HG02981 (cell line): ENCODE results near the gene GFRA1.
"Not testable (repeated sequence)": the region's sequence is repeated elsewhere in the genome, so short reads cannot be mapped to it uniquely, and the experiment has no call there.

Source experiments
- ATAC-seq: cut with Tn5 transposase; IDR thresholded peaks from one replicate; pipeline ENCODE4 v1.9.1; 2021; ENCODE audit warnings: mild to moderate bottlenecking, moderate library complexity; ENCODE audit not compliant: unreplicated experiment

The GFRA1 gene

DNA sequence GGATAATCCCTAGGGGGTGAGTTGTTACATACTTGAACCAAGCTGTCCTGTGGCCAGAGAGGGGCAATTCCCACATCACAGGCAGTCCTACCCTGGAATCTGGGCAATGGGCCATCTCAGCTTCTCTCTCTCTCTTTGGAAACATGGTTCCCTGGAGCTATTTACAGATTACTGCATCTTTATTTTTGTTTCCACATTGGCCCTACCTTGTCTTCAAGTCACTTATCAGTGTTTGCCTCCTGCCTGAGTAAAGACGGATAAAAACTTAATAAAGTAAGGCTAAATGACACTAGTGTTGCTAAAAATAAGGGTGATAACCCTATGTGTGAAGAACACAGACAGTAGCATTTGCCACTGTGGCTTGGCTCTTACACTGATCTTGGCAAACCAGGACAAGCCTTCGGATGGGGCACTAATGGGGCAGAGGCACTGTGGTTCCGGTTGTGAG, 228.2 kb downstream of the GFRA1 start:
- ATAC-seq: no peak

DNA sequence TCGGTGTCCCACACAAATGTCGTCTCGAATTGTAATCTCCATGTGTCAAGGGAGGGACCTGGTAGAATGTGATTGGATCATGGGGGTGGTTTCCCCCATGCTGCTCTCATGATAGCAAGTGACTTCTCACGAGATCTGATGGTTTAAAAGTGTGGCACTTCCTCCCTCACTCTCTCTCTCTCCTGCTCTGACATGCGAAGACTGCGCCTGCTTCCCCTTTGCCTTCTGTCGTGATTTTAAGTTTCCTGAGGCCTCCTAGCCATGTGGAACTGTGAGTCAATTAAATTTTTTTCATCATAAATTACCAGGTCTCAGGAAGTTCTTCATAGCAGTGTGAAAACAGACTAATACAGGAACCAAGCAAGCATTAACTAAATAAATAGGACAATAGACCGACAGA, 229.1 kb downstream of the GFRA1 start:
- ATAC-seq: no peak

DNA sequence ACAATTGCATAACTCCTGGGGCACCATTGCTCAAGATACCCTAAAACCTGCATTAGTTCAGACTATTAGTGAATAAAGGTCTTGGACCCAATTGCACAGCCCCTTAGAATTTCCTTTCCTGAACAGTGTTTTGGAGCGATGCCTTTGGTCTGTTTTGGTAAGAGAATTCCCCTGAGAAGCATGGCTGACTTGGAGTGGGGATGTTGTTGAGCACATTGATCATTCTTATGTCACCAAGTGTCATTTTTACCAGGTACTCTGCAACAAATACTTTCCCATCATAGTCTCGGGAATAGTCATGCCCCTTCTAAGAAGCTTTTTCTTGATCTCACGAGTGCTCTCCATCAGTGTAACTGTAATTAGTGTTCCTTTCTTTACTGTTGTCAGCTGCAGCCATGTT, 229.7 kb downstream of the GFRA1 start:
- no peak for ATAC-seq

DNA sequence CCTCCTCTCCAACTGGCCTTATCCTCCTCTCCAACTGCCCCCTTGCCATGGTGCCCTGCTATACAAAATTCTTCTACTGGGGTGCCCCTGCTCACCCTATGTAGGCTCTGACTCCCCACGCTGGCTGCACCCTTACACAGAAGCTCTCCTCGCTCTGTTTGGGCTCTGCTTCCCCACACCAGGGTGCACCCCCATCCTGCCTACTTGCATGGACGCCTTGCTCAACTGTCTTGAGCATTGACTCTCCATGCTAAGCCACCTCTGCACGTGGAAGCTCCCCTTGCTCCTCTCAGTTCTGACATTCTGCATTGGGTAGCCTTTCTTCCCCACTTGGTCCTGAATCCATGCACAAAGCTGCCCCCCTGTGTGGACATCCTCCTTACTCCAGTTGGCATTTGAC, 231.1 kb downstream of the GFRA1 start:
- no peak for ATAC-seq

DNA sequence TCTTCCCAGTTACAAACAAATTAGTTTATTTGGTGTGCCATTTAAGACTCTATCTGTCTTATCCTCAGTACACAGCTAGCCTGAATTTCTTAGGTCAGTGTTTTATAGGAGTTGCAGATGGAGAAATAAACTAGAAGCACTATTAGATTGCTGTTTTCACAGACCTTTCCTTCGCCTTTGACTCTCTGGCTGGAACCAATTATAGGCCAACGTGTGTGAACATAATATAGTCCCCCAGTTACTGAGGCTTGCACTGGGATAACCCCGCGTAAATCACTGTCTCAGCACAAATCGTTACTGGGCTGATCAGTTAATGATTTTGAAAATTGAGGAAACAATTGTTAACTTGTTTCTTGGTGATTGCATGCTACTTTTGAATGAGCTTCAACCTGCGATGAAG, 233.4 kb downstream of the GFRA1 start:
- ATAC-seq: no peak

DNA sequence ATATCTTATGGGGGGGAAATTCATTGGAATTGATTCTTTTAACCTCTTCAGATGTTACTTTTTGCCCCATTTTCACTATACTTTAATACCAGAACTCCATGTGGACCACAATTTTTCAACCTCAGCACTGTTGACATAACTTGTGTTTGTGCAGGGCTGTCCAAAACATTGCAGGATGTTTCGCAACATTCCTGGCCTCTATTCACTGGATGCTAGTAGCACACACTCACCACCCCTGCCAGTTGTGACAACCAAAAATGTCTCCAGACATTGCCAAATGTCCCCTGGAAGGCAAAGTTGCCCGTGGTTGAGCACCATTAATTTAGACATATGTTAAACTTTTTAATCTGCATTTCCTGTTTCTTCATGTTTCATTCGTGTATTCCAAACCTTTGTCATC, 234.7 kb downstream of the GFRA1 start:
- ATAC-seq: no peak

DNA sequence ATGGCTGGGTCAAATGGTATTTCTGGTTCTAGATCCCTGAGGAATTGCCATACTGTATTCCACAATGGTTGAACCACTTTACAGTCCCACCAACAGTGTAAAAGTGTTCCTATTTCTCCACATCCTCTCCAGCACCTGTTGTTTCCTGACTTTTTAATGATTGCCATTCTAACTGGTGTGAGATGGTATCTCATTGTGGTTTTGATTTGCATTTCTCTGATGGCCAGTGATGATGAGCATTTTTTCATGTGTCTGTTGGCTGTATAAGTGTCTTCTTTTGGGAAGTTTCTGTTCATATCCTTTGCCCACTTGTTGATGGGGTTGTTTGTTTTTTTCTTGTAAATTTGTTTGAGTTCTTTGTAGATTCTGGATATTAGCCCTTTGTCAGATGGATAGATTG, 237.6 kb downstream of the GFRA1 start:
- not testable (repeated sequence) for ATAC-seq

DNA sequence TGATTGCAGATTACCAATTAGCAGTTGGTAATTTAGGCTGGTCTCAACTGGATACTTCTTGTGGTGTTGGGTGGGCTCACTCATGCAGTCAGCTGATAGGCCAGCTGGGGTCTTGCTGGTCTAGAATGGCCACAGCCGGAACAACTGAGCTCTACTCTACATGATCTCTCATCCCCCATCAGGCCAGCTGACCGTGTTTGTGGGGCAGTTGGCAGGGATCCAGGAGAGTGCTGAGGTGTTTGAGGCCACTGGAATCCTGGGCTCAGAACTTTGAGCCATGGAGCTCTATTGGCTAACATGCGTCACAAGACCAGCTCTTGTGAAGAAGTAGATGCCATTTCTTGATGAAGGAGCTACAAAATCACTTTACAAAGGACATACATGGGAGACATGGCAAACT, 242.4 kb downstream of the GFRA1 start:
- ATAC-seq: no peak

DNA sequence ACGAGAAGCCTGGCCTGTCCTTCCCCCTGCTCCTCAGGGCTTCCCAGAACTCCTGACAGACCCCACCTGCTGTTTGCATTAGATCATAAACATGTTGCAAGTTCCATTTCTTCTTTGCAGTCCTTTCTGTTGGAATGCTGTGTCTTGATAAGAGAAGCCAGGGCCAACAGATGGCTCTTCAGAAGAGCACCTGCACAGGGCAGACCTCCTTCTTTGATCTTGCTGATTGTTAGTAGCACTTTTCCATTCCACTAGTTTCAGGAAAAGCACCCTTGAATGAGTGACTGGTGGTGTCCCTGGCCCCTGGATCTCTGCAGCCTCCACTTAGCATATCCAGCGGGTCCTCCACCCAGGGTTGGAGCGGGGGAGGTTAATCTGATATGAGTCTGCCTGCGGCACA, 243.2 kb downstream of the GFRA1 start:
- ATAC-seq: no peak

DNA sequence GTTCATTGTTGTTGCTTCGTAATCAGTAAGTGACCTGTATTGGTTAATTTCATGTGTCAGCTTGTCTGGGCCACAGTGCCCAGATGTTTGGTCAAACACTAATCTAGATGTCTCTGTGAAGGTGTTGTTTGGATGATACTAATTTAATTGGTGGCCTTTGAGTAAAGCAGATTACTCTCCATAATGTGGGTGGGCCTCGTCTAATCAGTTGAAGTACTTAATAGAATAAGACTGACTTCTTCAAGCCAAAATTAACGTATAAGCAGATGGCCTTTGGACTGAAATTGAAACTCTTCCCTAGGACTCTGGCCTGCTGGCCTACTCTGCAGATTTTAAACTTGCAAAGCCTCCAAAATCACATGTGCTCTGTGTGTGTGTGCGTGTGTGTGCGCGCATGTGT, 245.7 kb downstream of the GFRA1 start:
- no peak for ATAC-seq

DNA sequence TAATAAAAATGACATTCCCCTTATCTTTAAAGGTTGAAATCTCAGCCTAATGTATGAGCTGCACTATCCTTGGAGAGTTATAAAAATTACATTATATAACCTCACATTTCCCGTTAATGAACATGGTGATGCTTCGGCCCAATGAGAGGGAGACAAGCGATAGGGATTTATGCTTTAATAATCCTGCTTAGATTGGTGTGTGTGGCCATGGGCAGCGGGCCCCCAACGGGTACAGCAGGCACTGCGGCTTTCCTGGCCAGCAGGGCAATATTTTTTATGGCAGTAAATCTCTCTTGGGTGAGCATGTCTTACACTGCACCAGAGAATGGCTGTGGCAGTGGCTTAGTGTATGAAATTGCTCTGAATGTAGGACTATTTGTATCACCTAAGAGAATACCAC, 246.3 kb downstream of the GFRA1 start:
- ATAC-seq: no peak

DNA sequence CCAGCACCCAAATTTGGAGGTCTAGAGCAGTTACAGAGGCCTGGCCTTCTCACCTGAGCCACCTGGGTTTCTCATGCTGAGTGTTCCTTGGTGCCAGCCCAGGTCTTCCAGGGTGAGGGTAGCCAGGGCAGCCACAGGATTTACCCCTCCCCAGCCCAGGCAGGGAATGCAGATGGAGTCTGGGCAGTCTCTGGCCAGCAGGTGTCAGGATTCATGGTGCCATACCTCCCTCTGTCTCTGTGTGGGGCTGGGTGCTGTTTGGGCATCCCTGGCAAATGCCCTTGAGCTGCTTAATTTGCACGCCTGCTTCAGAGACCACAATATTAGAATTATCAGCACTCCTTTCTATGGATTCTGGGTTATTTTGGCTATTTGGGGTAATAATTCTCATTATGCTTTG, 246.7 kb downstream of the GFRA1 start:
- ATAC-seq: no peak

DNA sequence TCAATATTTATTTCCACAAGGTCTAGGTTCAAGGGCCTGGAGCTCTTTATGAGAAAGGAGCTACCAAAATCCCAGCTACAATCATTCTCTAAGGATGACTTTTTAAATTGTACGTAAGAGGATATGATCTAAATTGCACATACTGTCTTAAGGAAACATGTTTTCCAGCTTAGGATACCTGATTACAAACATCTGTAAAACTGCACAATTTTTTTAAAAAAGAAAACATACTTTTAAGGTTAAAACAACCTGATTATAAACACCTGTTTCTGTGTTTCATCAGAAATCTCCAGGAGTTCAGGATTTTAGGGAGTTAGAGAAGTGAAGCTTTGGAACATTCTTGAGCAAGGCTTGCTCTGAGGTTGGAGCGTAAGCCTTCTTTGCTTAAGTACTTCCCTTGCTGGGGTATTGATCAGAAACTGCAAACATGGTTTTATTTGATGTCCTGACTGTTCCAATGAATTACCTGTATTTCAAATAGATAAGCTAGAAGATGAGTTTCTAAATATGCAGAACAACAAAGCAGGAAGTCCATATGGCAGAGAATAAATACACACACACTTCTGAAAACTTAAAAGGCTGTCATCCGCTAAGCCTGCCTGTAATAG, 248.6 kb downstream of the GFRA1 start:
- ATAC-seq: no peak

DNA sequence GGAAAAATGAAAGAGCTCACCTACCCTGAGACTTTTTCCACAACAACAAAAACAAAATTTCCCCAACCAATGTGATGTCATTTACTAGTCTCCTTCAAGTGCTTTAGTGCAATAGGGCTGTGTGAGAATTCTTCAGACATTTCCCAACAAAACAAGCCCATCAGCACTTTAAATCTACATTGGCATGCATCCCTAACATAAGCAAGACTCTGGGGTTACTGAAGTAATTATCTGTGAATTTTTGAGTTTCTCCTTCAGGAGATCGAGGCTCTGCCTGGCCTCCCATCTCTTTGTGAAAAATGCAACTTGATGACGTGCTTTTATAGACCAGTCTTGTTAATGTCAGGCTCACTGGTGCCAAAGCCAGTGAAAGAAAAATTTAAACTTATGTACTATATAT, 255.6 kb downstream of the GFRA1 start:
- no peak for ATAC-seq

DNA sequence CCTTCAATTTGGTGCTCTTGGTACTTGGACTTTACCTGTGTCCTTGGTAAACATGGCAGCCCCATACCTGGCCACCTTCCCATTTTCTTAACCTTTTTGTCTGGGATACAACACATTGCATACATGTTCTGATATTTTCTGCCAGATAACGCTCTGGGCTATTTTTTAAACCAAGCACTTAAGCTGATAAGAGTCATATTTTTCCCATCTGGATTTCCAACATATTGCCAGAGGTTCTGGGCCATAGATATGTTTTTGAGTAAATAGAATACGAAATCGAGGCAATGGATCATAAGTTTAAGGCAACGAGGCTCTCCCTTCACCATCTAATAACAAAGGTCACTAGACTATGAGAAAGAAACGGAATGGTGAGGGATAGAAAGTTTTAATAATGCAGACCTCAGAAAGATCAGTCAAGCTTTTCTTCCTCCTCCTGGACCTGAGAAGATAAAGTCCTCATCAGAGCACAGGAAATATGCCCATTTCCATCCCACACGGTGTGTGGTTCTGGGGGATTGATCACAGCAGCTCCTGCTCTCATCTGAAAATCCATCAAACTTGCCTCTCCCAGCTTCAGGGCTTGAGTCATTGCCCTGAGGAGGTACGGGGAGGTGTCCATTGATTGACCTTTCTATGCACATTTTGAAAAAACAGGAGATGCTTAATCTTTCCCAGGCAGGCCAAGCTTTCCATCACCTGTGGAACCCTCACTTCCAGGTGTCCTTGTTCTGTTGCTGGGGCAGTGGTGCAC, 257.2 kb downstream of the GFRA1 start:
- ATAC-seq: no peak

DNA sequence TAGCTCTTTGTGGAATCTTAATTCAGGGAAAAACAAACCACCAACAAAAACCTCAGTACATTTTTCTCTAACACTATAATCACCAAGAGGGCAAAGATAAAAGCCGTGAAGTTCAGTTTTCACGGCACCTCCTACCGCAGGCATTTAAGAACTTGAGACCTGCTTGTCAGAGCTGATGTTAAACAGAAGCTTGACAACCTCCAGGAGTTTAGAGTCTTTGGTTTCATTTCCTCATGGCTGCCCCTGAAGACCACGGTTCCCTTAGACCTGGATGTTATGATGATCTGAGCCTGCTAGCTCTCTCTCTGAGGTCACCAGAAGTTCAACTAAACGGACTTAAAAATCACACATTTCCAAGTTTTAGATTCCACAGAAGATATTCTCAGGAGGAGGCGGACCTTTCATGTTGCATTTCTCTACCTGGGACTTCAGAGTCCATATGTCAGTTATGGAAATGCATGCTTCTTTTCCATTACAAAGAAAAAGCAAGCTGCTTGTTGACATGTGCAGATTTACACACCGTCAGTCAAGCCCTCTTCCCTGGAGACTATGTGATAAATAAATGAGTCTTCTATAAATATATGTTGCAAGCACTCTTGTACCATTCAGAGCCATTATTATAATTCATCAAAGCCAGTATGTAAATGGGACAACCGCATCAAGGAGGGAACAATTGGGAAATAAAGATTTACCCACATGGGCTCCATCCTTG, 258.0 kb downstream of the GFRA1 start:
- ATAC-seq: no peak

DNA sequence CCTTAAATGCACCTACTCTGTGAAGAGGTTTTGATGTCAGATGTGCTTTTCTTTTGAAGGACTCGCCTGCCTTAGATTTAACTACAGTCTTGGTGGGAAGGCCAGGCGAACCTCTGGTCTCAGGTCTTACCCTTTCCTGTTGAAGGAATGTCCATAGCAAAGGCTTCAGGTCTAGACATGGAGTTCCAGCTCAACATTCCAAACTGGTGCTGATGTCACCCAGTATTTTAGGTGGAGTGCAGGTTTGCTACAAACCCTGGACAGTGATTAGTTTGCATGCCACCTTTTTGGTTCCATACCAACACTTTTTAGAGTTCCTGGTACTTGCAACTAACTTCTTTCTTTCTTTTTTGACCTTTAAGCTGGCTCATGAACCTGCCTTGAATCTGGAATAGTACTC, 258.7 kb downstream of the GFRA1 start:
- no peak for ATAC-seq

DNA sequence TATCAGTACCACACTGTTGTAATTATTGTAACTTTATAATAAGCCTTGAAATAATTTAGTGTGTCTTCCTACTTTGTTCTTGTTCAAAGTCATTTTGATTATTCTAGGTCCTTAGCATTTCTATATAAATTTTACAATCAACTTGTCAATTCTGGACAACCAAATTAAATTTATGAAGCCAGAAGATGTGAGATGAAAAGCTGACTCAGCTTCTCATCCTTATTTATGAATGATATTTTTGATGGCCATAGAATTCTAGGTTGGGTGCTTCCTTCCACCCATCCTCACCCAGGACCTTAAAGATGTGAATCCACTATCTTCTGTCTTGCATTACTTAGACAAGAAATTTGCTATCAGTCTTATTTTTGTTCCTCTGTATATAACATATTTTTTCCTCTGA, 261.1 kb downstream of the GFRA1 start:
- no peak for ATAC-seq

DNA sequence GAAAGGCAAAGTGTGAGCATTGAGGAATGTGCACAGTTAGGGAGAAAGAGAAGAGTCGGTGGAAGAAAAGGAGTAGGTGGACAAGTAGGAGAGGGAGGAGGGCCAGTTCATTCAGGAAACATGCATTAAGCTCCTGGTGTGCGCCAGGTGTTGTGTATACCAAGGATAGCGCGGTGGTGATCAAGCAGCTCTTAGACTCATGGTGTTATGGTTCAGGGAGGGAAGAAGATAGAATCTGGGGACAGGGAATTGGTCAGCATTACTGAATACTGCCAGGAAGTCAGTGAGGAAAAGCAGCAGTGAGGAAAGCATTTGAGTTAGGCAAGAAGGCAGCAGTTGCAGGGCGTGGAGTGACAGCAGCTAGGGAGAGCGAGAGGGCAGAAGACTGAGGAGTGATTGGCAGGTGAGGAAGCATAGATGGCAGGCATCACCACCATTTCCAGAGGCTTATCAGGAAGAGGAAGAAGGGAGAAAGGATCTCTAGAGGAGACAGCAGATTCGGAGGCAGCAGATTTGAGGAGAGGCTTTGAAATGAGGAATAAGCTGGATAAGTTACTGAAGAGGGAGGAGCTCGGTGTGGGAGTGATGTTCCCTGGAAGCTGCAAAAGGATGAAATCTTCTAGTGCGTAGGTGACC, 265.6 kb downstream of the GFRA1 start:
- ATAC-seq: no peak
